ENCODE results near the gene KIAA1328. TPM values are rescaled to one million over a fixed set of nuclear protein-coding genes. Genes with fewer than 3 reads are reported as not detected.
A peak's percentile ranks its signal among the peaks of the same experiment; 100 is the strongest.

KIAA1328 gene
- total RNA-seq, 2 donors from 2014 or later = 6.1 to 14.3 TPM

DNA sequence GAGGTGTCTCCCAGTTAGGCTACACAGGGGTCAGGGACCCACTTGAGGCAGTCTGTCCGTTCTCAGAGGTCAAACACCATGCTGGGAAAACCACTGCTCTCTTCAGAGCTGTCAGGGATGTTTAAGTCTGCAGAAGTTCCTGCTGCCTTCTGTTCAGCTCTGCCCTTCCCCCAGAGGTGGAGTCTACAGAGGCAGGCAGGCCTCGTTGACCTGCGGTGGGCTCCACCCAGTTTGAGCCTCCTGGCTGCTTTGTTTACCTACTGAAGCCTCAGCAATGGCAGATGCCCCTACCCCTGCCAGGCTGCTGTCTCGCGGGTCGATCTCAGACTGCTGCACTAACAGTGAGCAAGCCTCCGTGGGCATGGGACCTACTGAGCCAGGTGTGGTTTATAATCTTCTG lies 390.3 kb downstream of the KIAA1328 start:
- no peaks in the 10 kb centered on the region for H3K4me1 Mint-ChIP-seq (ENCODE audit: low read depth in 2 of 2)
- no peak for ATAC-seq
- no peak overlapping the region for H3K27ac Mint-ChIP-seq
- no peaks in the 10 kb centered on the region for H3K27me3 Mint-ChIP-seq
- H3K4me3 Mint-ChIP-seq = no peak overlapping the region
- no peak for DNase-seq (ENCODE audit: low spot score)
- H3K9me3 Mint-ChIP-seq = peaks cover 19% of the 10 kb centered on the region
- peaks cover 20% of the 10 kb centered on the region for H3K36me3 Mint-ChIP-seq

- ATAC-seq (no peak), DNase-seq (ENCODE audit: low spot score) (no peak)
- H3K4me3 Mint-ChIP-seq = no peak overlapping the region
- no peaks in the 10 kb centered on the region for H3K36me3 Mint-ChIP-seq
- H3K27me3 Mint-ChIP-seq = no peaks in the 10 kb centered on the region
- no peaks in the 10 kb centered on the region for H3K9me3 Mint-ChIP-seq
- H3K4me1 Mint-ChIP-seq (ENCODE audit: low read depth in 2 of 2) = no peaks in the 10 kb centered on the region
- no peak overlapping the region for H3K27ac Mint-ChIP-seq
Observed at GRCh38 chr18:37222354-37222998, 393.5 kb downstream of the KIAA1328 start.

- peaks cover 3% of the 10 kb centered on the region for H3K9me3 Mint-ChIP-seq
- no peaks in the 10 kb centered on the region for H3K36me3 Mint-ChIP-seq
- DNase-seq (ENCODE audit: low spot score) = no peak
- no peaks in the 10 kb centered on the region for H3K4me1 Mint-ChIP-seq (ENCODE audit: low read depth in 2 of 2)
- H3K4me3 Mint-ChIP-seq = no peak overlapping the region
- no peak overlapping the region for H3K27ac Mint-ChIP-seq
- ATAC-seq = no peak
- H3K27me3 Mint-ChIP-seq = no peaks in the 10 kb centered on the region
Observed at GRCh38 chr18:37222999-37223378, 394.1 kb downstream of the KIAA1328 start.

GRCh38 chr18:37225279-37225678 lies 396.4 kb downstream of the KIAA1328 start:
- no peaks in the 10 kb centered on the region for H3K4me1 Mint-ChIP-seq (ENCODE audit: low read depth in 2 of 2)
- peaks cover 3% of the 10 kb centered on the region for H3K9me3 Mint-ChIP-seq
- H3K36me3 Mint-ChIP-seq = peaks cover 5% of the 10 kb centered on the region
- H3K27ac Mint-ChIP-seq = no peak overlapping the region
- ATAC-seq = no peak
- DNase-seq (ENCODE audit: low spot score) = no peak
- no peak overlapping the region for H3K4me3 Mint-ChIP-seq
- no peaks in the 10 kb centered on the region for H3K27me3 Mint-ChIP-seq

DNA sequence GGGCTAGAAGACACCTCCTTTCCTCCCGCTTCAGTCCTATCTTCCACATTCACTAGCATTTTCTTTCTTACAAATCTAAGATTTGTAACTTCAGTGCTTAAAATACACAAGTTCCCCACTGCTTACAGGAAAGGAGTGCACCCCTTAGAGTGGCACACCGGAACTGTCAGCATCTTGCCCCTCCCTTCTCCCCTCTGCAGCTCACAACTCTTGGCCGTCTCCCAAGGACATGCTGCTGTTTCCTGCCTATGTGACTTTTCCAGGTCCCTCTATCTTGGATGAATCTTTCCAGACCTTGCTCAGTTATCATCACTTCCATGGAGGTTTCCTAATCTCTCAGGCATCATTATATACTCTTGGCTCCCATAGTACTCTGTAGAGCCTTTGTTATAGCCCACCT lies 401.8 kb downstream of the KIAA1328 start:
- Mint-ChIP-seq H3K27ac (no peak overlapping the region), H3K4me3 (no peak overlapping the region), H3K36me3 (peaks cover 5% of the 10 kb centered on the region), H3K27me3 (no peaks in the 10 kb centered on the region), H3K9me3 (peaks cover 3% of the 10 kb centered on the region), H3K4me1 (ENCODE audit: low read depth in 2 of 2) (no peaks in the 10 kb centered on the region)
- ATAC-seq = no peak
- DNase-seq (ENCODE audit: low spot score) = no peak

- Mint-ChIP-seq H3K4me1 (ENCODE audit: low read depth in 2 of 2) (no peaks in the 10 kb centered on the region), H3K27me3 (no peaks in the 10 kb centered on the region), H3K27ac (no peak overlapping the region), H3K36me3 (peaks cover 5% of the 10 kb centered on the region), H3K4me3 (no peak overlapping the region), H3K9me3 (peaks cover 3% of the 10 kb centered on the region)
- DNase-seq (ENCODE audit: low spot score) (no peak), ATAC-seq (no peak)
Observed at GRCh38 chr18:37231251-37231650, 402.3 kb downstream of the KIAA1328 start.

GRCh38 chr18:37235583-37235982 lies 406.7 kb downstream of the KIAA1328 start:
- Mint-ChIP-seq H3K36me3 (no peaks in the 10 kb centered on the region), H3K27ac (no peak overlapping the region), H3K9me3 (no peaks in the 10 kb centered on the region), H3K27me3 (peaks cover 0 to 7% of the 10 kb centered on the region in 2 donors), H3K4me3 (no peak overlapping the region), H3K4me1 (ENCODE audit: low read depth in 2 of 2) (no peaks in the 10 kb centered on the region)
- ATAC-seq = no peak
- DNase-seq (ENCODE audit: low spot score) = no peak

- Mint-ChIP-seq H3K27ac (no peak overlapping the region), H3K36me3 (peaks cover 5% of the 10 kb centered on the region), H3K27me3 (peaks cover 7 to 18% of the 10 kb centered on the region in 2 donors), H3K4me1 (ENCODE audit: low read depth in 2 of 2) (peaks cover 0 to 2% of the 10 kb centered on the region in 2 donors), H3K9me3 (no peaks in the 10 kb centered on the region), H3K4me3 (no peak overlapping the region)
- no peak for DNase-seq (ENCODE audit: low spot score)
- no peak for ATAC-seq
Observed at GRCh38 chr18:37238282-37239108, 409.6 kb downstream of the KIAA1328 start.

DNA sequence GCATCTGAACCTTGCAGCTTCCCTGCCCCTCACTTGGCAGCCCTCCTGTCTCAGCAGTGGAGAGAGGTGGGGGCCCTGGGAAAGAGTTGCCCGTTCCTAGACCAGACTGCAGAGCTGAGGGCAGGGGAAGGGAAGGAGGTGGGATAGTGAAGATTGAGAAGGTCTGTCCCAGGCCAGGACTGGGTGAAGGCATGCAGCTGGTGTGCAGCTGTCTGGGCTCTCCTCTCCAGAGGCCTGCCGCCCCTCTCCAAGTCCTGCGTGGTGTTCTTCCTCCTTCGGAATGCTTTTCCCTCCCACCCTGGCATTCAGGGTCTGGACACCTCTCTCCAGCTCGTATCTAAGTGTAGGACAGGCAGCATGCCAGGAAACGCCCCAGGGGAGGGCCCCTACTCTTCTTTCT lies 413.2 kb downstream of the KIAA1328 start:
- peaks cover 0 to 4% of the 10 kb centered on the region in 2 donors for H3K4me1 Mint-ChIP-seq (ENCODE audit: low read depth in 2 of 2)
- H3K27me3 Mint-ChIP-seq = peaks cover 21 to 46% of the 10 kb centered on the region in 2 donors
- H3K9me3 Mint-ChIP-seq = peaks cover 6% of the 10 kb centered on the region
- H3K36me3 Mint-ChIP-seq = peaks cover 5% of the 10 kb centered on the region
- no peak overlapping the region for H3K27ac Mint-ChIP-seq
- H3K4me3 Mint-ChIP-seq = no peak overlapping the region
- DNase-seq (ENCODE audit: low spot score) (no peak), ATAC-seq (peak in 1 of 2 donors; percentile 38)

DNA sequence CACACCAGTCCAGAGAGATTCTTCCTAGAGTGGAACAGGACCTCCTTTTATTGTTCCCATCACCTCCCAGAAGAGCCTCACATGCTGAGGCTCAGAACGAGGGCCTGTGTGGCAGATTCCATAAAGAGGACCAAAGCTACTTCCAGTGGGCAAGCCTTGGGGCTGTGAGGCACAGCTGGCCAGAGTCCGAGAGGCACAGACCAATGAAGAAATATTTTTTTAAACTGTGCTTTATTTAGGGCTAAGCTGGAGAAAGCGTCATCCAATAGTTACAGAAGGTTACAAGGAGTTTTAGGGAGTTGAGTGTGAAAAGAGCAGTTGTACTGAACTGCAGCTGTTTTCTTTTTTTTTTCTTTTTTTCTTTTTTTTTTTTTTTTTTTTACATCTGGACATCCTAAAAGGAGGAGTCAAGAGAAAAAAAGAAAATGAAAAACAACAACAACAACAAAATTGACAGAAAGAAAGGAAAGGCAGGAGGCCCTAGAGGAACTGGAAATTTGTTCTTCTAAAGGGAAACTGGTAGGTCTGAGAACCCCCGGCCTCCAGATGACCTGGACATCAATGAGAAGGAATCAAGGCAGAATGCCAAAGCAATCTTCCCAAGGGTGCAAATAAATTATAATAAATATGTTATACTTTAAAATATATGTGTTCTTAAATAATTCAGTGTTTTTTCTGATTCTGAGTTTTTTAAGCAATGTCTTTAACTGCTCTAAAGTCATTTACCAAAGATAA lies 414.1 kb downstream of the KIAA1328 start:
- ATAC-seq = no peak
- Mint-ChIP-seq H3K27me3 (peaks cover 21 to 46% of the 10 kb centered on the region in 2 donors), H3K9me3 (peaks cover 6% of the 10 kb centered on the region), H3K27ac (no peak overlapping the region), H3K36me3 (peaks cover 5% of the 10 kb centered on the region), H3K4me3 (no peak overlapping the region), H3K4me1 (ENCODE audit: low read depth in 2 of 2) (peaks cover 0 to 4% of the 10 kb centered on the region in 2 donors)
- no peak for DNase-seq (ENCODE audit: low spot score)

DNA sequence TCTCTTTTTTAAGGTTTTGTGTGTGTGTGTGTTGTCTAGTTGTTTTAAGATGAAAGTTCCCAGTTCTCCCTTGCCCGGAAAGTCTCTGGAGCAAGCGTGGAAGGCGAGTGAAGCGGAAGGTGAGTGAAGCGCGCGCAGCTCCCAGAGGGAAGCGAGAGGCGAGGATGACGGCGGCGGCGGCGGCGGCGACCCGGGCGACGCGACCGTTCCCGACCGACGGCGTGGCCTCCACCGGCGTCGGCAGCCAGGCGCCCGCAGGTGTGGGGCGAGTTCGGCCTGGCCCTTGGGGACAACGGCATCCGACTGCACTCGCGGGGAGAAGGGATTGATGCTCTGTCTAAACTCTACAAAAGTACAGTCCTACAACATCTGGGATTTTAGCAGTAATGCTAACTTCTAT lies 414.8 kb downstream of the KIAA1328 start:
- Mint-ChIP-seq H3K27ac (no peak overlapping the region), H3K27me3 (peaks cover 23 to 46% of the 10 kb centered on the region in 2 donors), H3K9me3 (peaks cover 6% of the 10 kb centered on the region), H3K36me3 (peaks cover 5% of the 10 kb centered on the region), H3K4me3 (no peak overlapping the region), H3K4me1 (ENCODE audit: low read depth in 2 of 2) (peaks cover 0 to 4% of the 10 kb centered on the region in 2 donors)
- no peak for ATAC-seq
- DNase-seq (ENCODE audit: low spot score) = no peak

DNA sequence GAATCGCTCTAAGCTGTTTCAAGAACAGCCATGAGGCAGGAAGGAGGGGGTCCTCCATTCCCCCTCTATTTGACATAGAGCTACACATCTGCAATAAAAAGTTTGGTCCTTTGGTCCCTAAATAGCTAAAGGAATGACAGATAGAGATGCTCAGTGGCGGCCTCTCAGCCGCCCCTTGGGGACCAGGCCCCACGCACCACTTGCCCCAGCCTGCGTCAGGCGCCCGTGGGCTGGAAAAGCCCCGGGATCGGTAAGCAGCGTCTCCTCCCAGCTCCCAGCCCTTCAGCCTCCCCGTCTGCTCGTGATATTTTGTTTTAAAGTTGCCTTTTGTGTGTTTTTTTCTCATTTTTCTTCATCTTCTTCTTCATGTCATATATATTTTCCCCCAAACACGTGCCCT lies 415.7 kb downstream of the KIAA1328 start:
- ATAC-seq (no peak), DNase-seq (ENCODE audit: low spot score) (no peak)
- Mint-ChIP-seq H3K4me1 (ENCODE audit: low read depth in 2 of 2) (peaks cover 0 to 4% of the 10 kb centered on the region in 2 donors), H3K4me3 (no peak overlapping the region), H3K36me3 (peaks cover 5% of the 10 kb centered on the region), H3K27me3 (peaks cover 27 to 53% of the 10 kb centered on the region in 2 donors), H3K27ac (no peak overlapping the region), H3K9me3 (peaks cover 6% of the 10 kb centered on the region)

DNA sequence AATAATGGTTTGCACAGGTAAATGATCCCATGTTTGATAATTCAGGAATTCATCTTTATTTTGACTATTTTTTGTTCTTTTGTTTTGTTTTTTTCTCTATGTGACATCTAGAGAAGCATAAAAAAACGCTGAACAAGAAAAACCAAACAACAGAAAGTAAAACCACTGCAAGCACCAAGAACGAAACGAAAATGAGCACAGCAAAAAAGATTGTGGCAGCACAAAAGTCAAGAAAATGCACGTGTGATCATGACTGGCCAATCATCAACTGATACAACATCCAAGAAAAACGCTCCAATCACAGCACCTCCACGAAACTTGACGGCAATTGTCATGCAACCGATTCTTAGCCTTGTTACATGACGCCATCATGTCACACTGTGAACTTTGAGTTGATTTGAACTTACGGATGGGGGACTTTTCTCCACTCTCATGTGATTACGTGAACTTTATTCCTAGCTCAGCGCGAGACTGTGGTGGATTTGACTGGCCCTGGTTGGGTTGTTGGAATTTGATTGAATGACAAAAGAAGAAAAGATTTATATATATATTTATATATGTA lies 417.9 kb downstream of the KIAA1328 start:
- peaks cover 37 to 53% of the 10 kb centered on the region in 2 donors for H3K27me3 Mint-ChIP-seq
- H3K9me3 Mint-ChIP-seq = peaks cover 6% of the 10 kb centered on the region
- H3K4me3 Mint-ChIP-seq = no peak overlapping the region
- no peak for DNase-seq (ENCODE audit: low spot score)
- H3K4me1 Mint-ChIP-seq (ENCODE audit: low read depth in 2 of 2) = peaks cover 0 to 4% of the 10 kb centered on the region in 2 donors
- ATAC-seq = no peak
- H3K36me3 Mint-ChIP-seq = peaks cover 5% of the 10 kb centered on the region
- no peak overlapping the region for H3K27ac Mint-ChIP-seq

Data from natural killer cell treated with Interleukin-12 subunit alpha and Interleukin-12 subunit beta and Interleukin-15 and Interleukin-18, amount 100 ng/mL, for 72 hours (primary cell).